ENCODE results near the gene MTA2. TPM values are rescaled to one million over a fixed set of nuclear protein-coding genes. Genes with fewer than 3 reads are reported as not detected.

The MTA2 gene
- total RNA-seq, 1 donor from 2014 or later, result 203 TPM

- Mint-ChIP-seq H3K4me3 (no peak overlapping the region), H3K27me3 (ENCODE audit: low read depth) (peaks cover 3% of the 10 kb centered on the region), H3K27ac (ENCODE audit: unreplicated experiment) (no peak overlapping the region), H3K36me3 (ENCODE audit: low read depth) (peaks cover 2% of the 10 kb centered on the region), H3K4me1 (peaks cover 23% of the 10 kb centered on the region), H3K9me3 (no peaks in the 10 kb centered on the region)
- TF ChIP-seq CTCF (conservative IDR thresholded peaks at IDR 0.05), result no peak
- no peak for DNase-seq (ENCODE audit: low read depth, low spot score)
These were observed 45.9 kb upstream of the MTA2 start for GRCh38 chr11:62647609-62648005.

- Mint-ChIP-seq H3K36me3 (ENCODE audit: low read depth) (peaks cover 2% of the 10 kb centered on the region), H3K9me3 (no peaks in the 10 kb centered on the region), H3K4me1 (peaks cover 18% of the 10 kb centered on the region), H3K4me3 (peak overlapping the region; percentile 99), H3K27me3 (ENCODE audit: low read depth) (peaks cover 3% of the 10 kb centered on the region), H3K27ac (ENCODE audit: unreplicated experiment) (peak overlapping the region; percentile 99)
- no peak for DNase-seq (ENCODE audit: low read depth, low spot score)
- no peak for TF ChIP-seq CTCF (conservative IDR thresholded peaks at IDR 0.05)
These were observed 45.4 kb upstream of the MTA2 start for GRCh38 chr11:62646825-62647608.

- Mint-ChIP-seq H3K9me3 (no peaks in the 10 kb centered on the region), H3K27me3 (ENCODE audit: low read depth) (peaks cover 3% of the 10 kb centered on the region), H3K27ac (ENCODE audit: unreplicated experiment) (peak within 1 kb of the TSS; percentile 99), H3K4me3 (peak within 1 kb of the TSS; percentile 99), H3K4me1 (peaks cover 18% of the 10 kb centered on the region), H3K36me3 (ENCODE audit: low read depth) (peaks cover 2% of the 10 kb centered on the region)
- DNase-seq (ENCODE audit: low read depth, low spot score), result peak; percentile 98
- no peak for TF ChIP-seq CTCF (conservative IDR thresholded peaks at IDR 0.05)
These were observed 44.5 kb upstream of the MTA2 start, which contains the start of gene GANAB for GRCh38 chr11:62645946-62646824. Gene GANAB, minus strand, starts transcription at chr11:62646613. Its CDS starts 14 bp downstream, at chr11:62646599.

GRCh38 chr11:62645671-62645945, 43.9 kb upstream of the MTA2 start:
- H3K4me1 Mint-ChIP-seq, result peaks cover 22% of the 10 kb centered on the region
- TF ChIP-seq CTCF (conservative IDR thresholded peaks at IDR 0.05), result no peak
- peaks cover 3% of the 10 kb centered on the region for H3K27me3 Mint-ChIP-seq (ENCODE audit: low read depth)
- H3K27ac Mint-ChIP-seq (ENCODE audit: unreplicated experiment), result peak overlapping the region; percentile 99
- DNase-seq (ENCODE audit: low read depth, low spot score), result no peak
- peak overlapping the region; percentile 99 for H3K4me3 Mint-ChIP-seq
- peaks cover 2% of the 10 kb centered on the region for H3K36me3 Mint-ChIP-seq (ENCODE audit: low read depth)
- no peaks in the 10 kb centered on the region for H3K9me3 Mint-ChIP-seq

- DNase-seq (ENCODE audit: low read depth, low spot score), result no peak
- peaks cover 8% of the 10 kb centered on the region for H3K36me3 Mint-ChIP-seq (ENCODE audit: low read depth)
- H3K4me3 Mint-ChIP-seq, result peak overlapping the region; percentile 49
- H3K4me1 Mint-ChIP-seq, result peaks cover 28% of the 10 kb centered on the region
- H3K27ac Mint-ChIP-seq (ENCODE audit: unreplicated experiment), result no peak overlapping the region
- H3K9me3 Mint-ChIP-seq, result no peaks in the 10 kb centered on the region
- peaks cover 3% of the 10 kb centered on the region for H3K27me3 Mint-ChIP-seq (ENCODE audit: low read depth)
- no peak for TF ChIP-seq CTCF (conservative IDR thresholded peaks at IDR 0.05)
These were observed 42.6 kb upstream of the MTA2 start for GRCh38 chr11:62644220-62644619.

Measured in neural crest cell (in vitro differentiated cells).